Activated CD8-positive, alpha-beta memory T cell treated with anti-CD3 and anti-CD28 coated beads, Interleukin-2, amount 10 ng/mL, durations not matched to agents 7 days and 5 days (primary cell): ENCODE measurements around the gene NFIB. TPM values are rescaled to one million over a fixed set of nuclear protein-coding genes. Genes with fewer than 3 reads are reported as not detected.

Source experiments
- ATAC-seq: fragments of 150-1000 bp; cut with Tn5 transposase; one replicate; pipeline ENCODE4 v1.10.0; 2021; ENCODE audit warnings: moderate library complexity
- CTCF ChIA-PET: fragments of 350-600 bp; sonication (Branson Sonifier 250); formaldehyde crosslinking; loops from one replicate; lab custom pipeline; 2021; ENCODE audit warnings: antibody characterized with exemption; lab: Charles Lee
- DNase-seq: peaks from one replicate; pipeline ENCODE4 v3.0.0-alpha.2; 2020
- H3K27ac Mint-ChIP-seq: one replicate; pipeline ENCODE4 v1.8.0; 2021; ENCODE audit warnings: mild to moderate bottlenecking, mixed read lengths
- H3K27me3 Mint-ChIP-seq: one replicate; pipeline ENCODE4 v1.8.0; 2021; ENCODE audit warnings: mixed read lengths
- H3K36me3 Mint-ChIP-seq: one replicate; pipeline ENCODE4 v1.8.0; 2021; ENCODE audit warnings: mild to moderate bottlenecking, mixed read lengths
- H3K4me1 Mint-ChIP-seq: one replicate; pipeline ENCODE4 v1.8.0; 2021; ENCODE audit warnings: mixed read lengths
- H3K4me3 Mint-ChIP-seq: one replicate; pipeline ENCODE4 v1.8.0; 2021; ENCODE audit warnings: mild to moderate bottlenecking, moderate library complexity, mixed read lengths
- H3K9me3 Mint-ChIP-seq: one replicate; pipeline ENCODE4 v1.8.0; 2022; ENCODE audit warnings: low read depth, mixed read lengths
- total RNA-seq, 2 experiments: library from RNA; stranded (reverse); gene quantifications; one replicate each; pipeline ENCODE4 v1.2.3, GENCODE V29; 2021

The NFIB gene
- total RNA-seq, 2 experiments from 2014 or later: not detected

DNA sequence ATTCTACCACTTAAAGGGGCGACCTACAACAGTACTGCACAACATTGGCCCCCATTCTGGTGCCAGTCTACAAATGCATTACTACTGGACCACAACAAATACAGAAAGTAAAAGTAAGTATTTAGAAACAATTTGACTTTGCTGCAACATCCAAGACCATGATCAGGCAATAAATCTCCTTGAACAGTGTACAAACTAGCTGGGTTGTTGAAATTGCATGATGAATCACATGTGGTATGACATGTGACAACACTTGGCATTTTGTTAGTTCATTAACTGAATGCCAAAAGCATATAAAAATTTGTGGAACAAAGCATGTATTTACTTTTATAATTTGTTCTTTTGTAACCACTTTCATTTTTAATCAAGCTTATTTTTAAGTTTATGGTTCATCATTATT lies 270.5 kb downstream of the NFIB start:
- H3K4me3 Mint-ChIP-seq: no peak overlapping the region
- ATAC-seq: no peak
- H3K27ac Mint-ChIP-seq: no peak overlapping the region
- CTCF ChIA-PET: no interaction called here
- no peak for DNase-seq
- no peaks in the 10 kb centered on the region for H3K4me1 Mint-ChIP-seq
- H3K27me3 Mint-ChIP-seq: no peaks in the 10 kb centered on the region
- no peaks in the 10 kb centered on the region for H3K9me3 Mint-ChIP-seq
- H3K36me3 Mint-ChIP-seq: no peaks in the 10 kb centered on the region

DNA sequence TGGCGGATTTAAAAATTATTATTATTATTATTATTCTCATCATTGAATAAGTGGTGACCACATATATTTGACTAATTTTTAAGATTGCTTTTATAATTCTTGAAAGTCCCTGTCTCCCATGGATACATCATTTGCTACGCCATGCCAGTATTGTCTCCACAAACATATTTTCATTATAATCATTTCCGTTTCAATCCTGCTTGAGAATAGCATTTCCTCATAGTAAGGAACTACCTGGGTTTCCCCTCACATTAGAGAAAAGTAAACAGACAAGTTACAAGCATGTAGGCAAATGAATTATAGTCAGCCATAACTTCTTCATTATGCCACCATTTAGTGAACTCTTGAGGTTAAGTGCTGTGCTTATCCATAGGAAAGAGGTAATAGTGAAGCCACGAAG lies 276.6 kb downstream of the NFIB start:
- no peaks in the 10 kb centered on the region for H3K9me3 Mint-ChIP-seq
- H3K4me3 Mint-ChIP-seq: no peak overlapping the region
- CTCF ChIA-PET: no interaction called here

DNA sequence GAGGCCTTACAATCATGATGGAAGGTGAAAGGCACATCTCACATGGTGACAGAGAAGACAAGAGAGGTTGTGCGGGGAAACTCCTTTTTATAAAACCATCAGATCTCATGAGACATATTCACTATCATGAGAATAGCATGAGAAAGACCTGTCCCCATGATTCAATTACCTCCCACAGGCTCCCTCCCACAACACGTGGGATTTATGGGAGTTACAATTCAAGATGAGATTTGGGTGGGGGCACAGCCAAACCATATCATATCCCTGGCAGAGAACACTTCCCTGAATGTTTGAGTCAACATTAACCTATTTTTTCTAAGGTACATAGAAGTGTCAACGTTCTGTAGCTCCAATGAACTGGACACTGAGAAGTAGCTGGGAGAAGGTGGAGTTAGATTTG lies 280.9 kb downstream of the NFIB start:
- CTCF ChIA-PET: no interaction called here
- DNase-seq (no peak), ATAC-seq (no peak)
- Mint-ChIP-seq H3K27me3 (no peaks in the 10 kb centered on the region), H3K36me3 (no peaks in the 10 kb centered on the region), H3K4me3 (no peak overlapping the region), H3K9me3 (no peaks in the 10 kb centered on the region), H3K27ac (no peak overlapping the region), H3K4me1 (no peaks in the 10 kb centered on the region)

More for the DNA sequence above, 276.6 kb downstream of the NFIB start:
- Mint-ChIP-seq H3K4me1 (no peaks in the 10 kb centered on the region), H3K36me3 (no peaks in the 10 kb centered on the region), H3K27ac (no peak overlapping the region), H3K27me3 (no peaks in the 10 kb centered on the region)
- DNase-seq (no peak), ATAC-seq (no peak)
